Iris pigment epithelial cell (primary cell): ENCODE results near the gene C2CD2L.
"Not testable (repeated sequence)": the region's sequence is repeated elsewhere in the genome, so short reads cannot be mapped to it uniquely, and the experiment has no call there.

Experiments
- DNase-seq: peaks from one replicate; pipeline ENCODE4 v3.0.0-alpha.2; 2011; ENCODE audit warnings: low read depth

The C2CD2L gene

DNA sequence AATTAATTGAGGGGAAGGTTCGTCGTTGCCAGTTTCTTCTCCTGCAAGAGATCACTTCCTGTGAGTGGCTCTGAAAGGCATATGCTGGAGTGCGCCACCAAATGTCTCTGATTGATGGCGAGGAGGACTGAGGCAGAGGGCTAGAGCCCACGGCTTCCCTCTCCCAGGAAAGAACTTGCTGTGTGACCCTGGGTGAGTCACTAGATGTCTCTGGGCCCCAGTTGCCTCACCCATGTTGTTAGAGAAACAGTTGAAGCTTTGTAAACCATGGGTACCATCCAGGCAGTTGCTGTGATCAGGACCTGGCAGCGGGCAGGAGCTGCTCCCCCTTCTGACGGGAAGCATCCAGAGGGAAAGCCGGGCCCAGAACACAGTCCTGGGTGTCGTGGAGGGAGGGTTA, 44.9 kb downstream of the C2CD2L start:
- no peak for DNase-seq

DNA sequence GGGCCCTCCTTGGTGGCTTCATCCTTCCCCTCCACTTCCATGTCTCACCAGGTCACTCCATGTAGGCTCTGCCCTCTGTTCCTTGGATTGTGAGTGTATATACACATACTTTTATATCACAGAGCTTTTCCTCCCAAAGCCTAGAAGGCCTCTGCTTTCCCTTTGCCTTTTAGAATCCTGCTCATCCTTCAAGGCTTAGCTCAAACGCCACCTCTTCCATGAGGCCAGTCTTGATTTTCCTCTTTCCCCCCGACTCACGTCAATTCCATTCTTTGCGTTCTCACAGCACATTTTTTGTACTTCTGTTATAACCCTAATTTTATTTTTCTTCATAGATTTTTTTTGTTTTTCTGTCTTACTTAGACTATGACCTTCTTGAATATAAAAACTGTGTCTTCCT, 45.5 kb downstream of the C2CD2L start:
- DNase-seq: no peak

DNA sequence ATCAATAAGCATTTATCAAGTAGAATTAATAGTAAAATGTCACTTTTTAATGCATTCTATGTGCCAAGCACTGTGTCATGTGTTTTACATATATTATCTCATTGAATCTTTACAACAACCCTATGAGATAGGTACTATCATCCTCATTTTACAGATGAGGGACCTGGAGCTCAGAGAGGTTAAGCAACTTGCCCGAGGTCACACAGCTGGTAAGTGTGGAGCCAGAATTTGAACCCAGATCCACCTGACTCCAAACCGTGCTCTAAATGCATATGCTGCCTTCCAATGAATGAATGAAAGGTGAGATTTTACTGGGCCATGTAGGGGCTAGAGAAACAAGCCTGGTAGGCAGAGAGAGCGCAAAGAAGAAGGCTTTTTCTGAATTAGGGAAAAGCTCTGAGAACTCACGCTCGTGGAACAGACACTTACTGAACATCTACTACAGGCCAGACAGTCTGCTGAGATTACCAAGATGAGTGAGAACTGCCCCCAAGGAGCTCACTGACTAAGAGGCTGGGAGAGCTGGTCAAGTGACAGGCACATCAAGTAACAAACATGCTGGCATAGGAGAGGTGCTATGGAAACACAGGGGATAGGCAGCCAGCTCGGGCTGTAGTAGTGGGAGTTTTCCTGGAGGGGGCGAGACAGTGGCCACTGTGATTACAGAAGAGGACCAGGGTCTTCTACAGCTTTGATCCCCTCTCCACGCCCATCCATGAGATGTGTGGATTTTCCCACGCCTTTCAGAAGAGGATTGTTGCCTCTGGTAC, 46.1 kb downstream of the C2CD2L start:
- DNase-seq: no peak

DNA sequence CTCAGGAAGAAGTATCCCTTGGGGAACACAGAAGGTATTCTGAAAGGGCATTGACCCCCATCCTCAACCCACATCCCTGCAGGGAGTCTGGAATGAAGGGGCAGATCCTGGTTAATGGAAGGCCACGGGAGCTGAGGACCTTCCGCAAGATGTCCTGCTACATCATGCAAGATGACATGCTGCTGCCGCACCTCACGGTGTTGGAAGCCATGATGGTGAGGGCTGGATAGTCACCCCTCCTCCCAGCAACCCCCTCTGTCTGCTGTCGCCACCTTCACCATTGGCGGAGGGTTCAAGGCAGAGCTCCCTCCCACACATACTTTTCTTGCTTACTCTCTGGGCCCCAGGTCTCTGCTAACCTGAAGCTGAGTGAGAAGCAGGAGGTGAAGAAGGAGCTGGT, 47.0 kb downstream of the C2CD2L start:
- DNase-seq: no peak

DNA sequence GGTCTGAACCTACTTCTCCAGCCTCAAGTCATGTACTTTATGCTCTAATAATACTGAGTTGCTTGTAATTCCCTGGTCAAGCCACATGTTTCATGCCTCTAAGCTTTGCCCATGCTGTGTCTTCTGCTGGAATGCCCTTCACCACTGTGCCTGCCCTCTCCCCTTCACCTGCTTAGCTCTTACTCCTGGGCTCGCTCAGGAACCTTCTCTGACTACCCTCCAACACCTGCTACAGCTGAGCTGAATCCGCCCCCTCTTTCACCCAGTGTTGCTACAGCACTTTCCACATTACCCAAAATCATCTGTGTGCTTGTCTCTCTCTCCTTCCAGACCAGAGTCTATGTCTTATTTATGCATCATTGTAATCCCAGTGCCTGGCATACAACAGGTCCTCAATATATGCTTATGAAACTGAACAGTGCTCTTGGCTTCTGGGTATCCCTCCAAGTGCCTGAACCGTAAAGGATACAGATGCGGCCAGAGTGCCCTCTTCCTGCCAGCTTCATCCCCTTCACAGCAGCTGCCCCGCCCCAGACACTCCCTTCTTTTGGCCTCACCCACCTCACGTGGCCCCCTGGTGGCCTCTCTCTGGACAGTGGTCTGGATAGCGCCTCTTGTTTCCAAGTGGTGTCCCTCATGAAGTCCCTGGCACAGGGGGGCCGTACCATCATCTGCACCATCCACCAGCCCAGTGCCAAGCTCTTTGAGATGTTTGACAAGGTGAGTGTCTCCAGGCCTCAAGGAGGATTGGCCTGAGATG, 48.8 kb downstream of the C2CD2L start:
- no peak for DNase-seq

DNA sequence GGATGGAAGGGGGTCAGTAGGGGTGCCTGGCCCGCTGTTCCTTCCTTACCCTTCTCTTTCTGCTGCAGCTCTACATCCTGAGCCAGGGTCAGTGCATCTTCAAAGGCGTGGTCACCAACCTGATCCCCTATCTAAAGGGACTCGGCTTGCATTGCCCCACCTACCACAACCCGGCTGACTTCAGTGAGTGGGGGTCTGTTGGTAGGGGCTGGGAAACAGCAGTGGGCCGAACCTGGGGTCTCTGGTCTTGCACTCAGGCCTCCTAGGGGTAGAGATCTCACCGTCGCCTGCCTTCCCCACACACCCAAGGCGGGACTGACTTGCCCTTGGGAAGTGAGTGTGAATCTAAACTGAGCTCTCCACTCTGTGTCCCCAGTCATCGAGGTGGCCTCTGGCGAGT, 49.4 kb downstream of the C2CD2L start:
- no peak for DNase-seq

DNA sequence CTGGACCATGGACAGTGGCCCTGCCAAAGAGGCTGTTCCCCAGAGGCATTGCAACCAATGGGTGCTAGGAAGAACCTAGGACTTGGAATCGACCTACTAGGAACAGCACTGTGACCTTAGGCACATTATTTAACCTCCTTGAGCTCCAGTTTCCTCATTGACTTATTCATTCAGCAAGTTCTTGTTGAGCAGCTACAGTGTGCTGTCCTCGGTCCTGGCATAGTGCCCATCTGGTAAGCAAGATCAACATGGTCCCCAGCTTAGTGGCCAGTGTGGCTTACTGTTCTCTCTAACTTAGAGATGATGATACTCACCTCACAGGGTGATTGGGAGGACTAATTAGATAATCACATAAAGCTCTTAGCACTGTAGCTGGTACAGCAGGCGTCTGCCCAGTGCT, 49.9 kb downstream of the C2CD2L start:
- DNase-seq: no peak

DNA sequence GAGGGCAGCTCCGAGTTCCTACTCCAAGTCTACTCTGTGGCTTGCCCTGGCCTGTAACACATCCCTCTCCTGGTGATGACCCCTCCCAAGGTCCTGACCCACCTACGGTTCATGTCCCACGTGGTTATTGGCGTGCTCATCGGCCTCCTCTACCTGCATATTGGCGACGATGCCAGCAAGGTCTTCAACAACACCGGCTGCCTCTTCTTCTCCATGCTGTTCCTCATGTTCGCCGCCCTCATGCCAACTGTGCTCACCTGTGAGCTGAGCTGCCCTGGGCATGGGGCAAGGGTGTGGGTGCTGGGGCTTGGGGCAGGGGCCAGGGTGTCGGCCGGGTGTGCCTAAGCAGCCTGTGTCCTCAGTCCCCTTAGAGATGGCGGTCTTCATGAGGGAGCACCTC, 51.3 kb downstream of the C2CD2L start:
- no peak for DNase-seq

DNA sequence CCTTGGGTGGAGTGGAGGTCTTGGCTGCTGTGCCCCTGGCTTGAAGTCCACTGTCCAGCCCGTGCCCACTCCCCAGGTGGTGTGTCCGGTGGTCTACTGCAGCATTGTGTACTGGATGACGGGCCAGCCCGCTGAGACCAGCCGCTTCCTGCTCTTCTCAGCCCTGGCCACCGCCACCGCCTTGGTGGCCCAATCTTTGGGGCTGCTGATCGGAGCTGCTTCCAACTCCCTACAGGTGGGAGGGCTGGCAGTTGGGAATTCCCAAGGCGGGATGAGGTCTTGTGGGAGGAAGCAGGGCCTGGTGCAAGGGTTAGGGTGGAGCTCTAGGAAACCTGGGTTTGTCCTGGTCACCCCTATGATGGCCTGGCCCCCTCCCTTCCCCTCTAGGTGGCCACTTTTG, 53.0 kb downstream of the C2CD2L start:
- DNase-seq: no peak

DNA sequence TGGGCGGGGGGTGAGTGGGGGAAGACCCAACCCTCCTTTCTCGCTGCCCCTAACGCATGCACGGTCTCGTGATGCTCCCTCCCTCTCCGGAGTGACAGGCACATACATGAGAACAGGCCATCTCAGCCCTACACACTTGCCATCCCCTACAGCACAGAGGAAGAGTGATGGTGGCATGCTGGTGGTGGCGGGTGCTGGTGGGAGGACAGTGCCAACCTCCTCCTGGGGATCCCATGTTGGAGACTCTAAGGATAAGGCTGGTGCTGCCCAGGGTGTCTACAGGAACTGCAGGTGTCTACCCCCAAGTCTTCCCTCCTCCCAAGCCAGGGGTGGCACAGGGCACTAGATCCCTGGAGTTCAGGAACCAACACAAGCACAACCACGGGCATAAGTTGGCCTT, 54.7 kb downstream of the C2CD2L start:
- DNase-seq: no peak

DNA sequence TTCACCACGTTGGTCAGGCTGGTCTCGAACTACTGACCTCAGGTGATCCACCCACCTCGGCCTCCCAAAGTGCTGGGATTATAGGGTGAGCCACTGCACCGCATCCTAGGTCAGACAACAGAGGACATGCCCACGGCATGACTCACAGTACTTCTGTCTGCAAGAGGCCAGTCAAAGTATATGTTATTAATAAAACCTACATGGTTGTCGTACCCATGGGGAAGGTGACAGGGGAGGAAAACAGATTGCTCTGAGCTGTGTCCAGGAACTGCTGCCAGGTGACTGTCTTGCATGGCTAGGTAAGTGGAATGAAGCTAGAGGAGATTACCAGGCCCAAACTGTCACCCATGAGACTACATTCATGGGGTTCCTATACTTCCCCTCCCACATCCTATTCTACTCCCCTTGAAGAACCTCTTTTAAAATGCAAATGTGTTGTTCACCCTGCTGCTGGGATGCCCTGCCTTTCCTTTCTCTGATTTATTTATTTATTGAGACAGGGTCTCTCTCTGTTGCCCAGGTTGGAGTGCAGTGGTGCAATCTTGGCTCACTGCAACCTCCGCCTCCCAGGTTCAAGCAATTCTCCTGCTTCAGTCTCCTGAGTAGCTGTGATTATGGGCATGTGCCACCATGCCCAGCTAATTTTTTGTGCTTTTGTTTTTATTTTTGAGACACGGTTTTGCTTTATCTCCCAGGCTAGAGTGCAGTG, 59.4 kb downstream of the C2CD2L start:
- peak; percentile 76 for DNase-seq

DNA sequence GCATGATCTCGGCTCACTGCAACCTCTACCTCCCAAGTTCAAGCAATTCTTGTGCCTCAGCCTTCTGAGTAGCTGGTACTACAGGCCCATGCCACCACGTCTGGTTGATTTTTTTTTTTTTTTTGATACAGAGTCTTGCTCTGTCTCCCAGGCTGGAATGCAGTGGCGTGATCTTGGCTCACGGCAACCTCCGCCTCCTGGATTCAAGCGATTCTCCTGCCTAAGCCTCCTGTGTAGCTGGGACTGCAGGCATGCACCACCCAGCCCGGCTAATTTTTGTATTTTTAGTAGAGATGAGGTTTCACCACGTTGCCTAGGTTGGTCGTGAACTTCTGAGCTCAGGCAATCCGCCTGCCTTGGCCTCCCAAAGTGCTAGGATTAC, 59.9 kb downstream of the C2CD2L start:
- DNase-seq: not testable (repeated sequence)

DNA sequence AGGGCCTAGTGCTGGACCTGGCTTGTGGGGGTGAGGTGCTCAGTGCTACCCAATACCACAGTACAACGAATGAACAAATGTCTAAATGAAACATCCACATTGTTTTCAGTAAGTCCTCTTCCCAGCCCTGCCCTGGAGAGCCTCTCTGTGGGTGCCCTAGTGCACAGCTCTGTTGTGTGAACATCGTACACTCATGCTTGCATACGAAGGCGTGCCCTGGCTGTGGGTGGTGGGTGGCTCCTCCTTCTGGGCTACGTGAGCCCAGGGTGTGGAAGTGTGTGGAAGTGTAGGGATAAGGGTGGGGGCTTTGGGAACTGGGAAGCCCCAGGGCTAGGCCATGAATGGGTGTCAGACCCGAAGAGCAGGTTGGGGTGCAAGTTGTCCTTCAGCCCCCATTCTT, 60.8 kb downstream of the C2CD2L start:
- no peak for DNase-seq
